CD14-positive monocyte (primary cell): ENCODE results near the gene SLC12A4. TPM values are rescaled to one million over a fixed set of nuclear protein-coding genes. Genes with fewer than 3 reads are reported as not detected.

ENCODE experiments used
- DNase-seq, 3 donors: peaks; one replicate each; pipeline ENCODE4 v3.0.0-alpha.2; 2011 to 2022
- H2AFZ ChIP-seq: 2 replicates; pipeline ENCODE4 v1.6.0; 2012; ENCODE audit warnings: mild to moderate bottlenecking, low read depth, low read length, inconsistent platforms; ENCODE audit not compliant: insufficient read depth, poor library complexity, severe bottlenecking
- H3K27ac ChIP-seq, 2 donors: 1 replicate in 1 of 2; 2 replicates in 1 of 2; pipeline ENCODE4 v1.5.1; 2012 to 2013; ENCODE audit warnings: low read length in 2 of 2, control low read depth in 1 of 2, inconsistent platforms in 1 of 2, low read depth in 1 of 2, mild to moderate bottlenecking in 1 of 2
- H3K27me3 ChIP-seq, 2 donors: one replicate each; pipeline versions ENCODE4 v1.6.0 to v1.6.1; 2011 to 2013; ENCODE audit warnings: low read length in 2 of 2; ENCODE audit not compliant: control insufficient read depth in 2 of 2, insufficient read depth in 2 of 2
- H3K36me3 ChIP-seq, 2 donors: replicated peaks in 1 of 2; 1 replicate in 1 of 2; 2 replicates in 1 of 2; pipeline versions ENCODE4 v1.5.1 to v1.6.1; 2012 to 2013; ENCODE audit warnings: low read length in 2 of 2, control low read depth in 1 of 2, inconsistent platforms in 1 of 2, mild to moderate bottlenecking in 1 of 2; ENCODE audit not compliant: insufficient read depth in 2 of 2, control insufficient read depth in 1 of 2
- H3K4me1 ChIP-seq, 2 donors: 1 replicate in 1 of 2; 2 replicates in 1 of 2; pipeline versions ENCODE4 v1.5.1 to v1.6.1; 2012 to 2013; ENCODE audit warnings: low read length in 2 of 2, control low read depth in 1 of 2, inconsistent platforms in 1 of 2, mild to moderate bottlenecking in 1 of 2, moderate library complexity in 1 of 2; ENCODE audit not compliant: insufficient read depth in 2 of 2, control insufficient read depth in 1 of 2
- H3K4me2 ChIP-seq: replicated peaks from 2 replicates; pipeline ENCODE3; 2012; ENCODE audit warnings: low read length, moderate library complexity, mild to moderate bottlenecking; ENCODE audit not compliant: poor library complexity, severe bottlenecking; ENCODE audit errors: extremely low read depth
- H3K4me3 ChIP-seq, 3 experiments: fragments of 200-600 bp in 1 of 3; sonication (generic) in 1 of 3; replicated peaks in 1 of 3; 1 replicate in 2 of 3; 2 replicates in 1 of 3; pipeline ENCODE4 v1.5.1; 2011 to 2013; ENCODE audit warnings: low read length in 3 of 3, mild to moderate bottlenecking in 3 of 3, control low read depth in 2 of 3, low read depth in 2 of 3, inconsistent platforms in 1 of 3, moderate library complexity in 1 of 3
- H3K79me2 ChIP-seq: 2 replicates; pipeline ENCODE4 v1.6.0; 2012; ENCODE audit warnings: mild to moderate bottlenecking, control low read depth, inconsistent platforms, low read length, moderate library complexity; ENCODE audit not compliant: insufficient read depth
- H3K9ac ChIP-seq: 2 replicates; pipeline ENCODE4 v1.6.0; 2017; ENCODE audit warnings: low read length, mild to moderate bottlenecking; ENCODE audit not compliant: insufficient read depth, poor library complexity, severe bottlenecking
- H3K9me3 ChIP-seq, 2 donors: replicated peaks in 1 of 2; 1 replicate in 1 of 2; 2 replicates in 1 of 2; pipeline versions ENCODE4 v1.5.1 to v1.6.1; 2012 to 2013; ENCODE audit warnings: low read length in 2 of 2, control low read depth in 1 of 2; ENCODE audit not compliant: control insufficient read depth in 1 of 2, insufficient read depth in 1 of 2
- H4K20me1 ChIP-seq: 2 replicates; pipeline ENCODE4 v1.6.0; 2012; ENCODE audit warnings: mild to moderate bottlenecking, low read length, control low read depth, moderate library complexity; ENCODE audit not compliant: insufficient read depth
- H3K27ac Mint-ChIP-seq, 7 donors: one replicate each; pipeline ENCODE4 v1.8.0; 2020; ENCODE audit warnings: mild to moderate bottlenecking in 7 of 7, mixed read lengths in 7 of 7, moderate library complexity in 6 of 7, inconsistent platforms in 2 of 7
- H3K27me3 Mint-ChIP-seq, 3 donors: one replicate each; pipeline ENCODE4 v1.8.0; 2021 to 2022; ENCODE audit warnings: low read depth in 3 of 3, mild to moderate bottlenecking in 3 of 3, mixed read lengths in 3 of 3, moderate library complexity in 3 of 3, inconsistent platforms in 1 of 3
- H3K36me3 Mint-ChIP-seq, 2 donors: one replicate each; pipeline ENCODE4 v1.8.0; 2020; ENCODE audit warnings: mixed read lengths in 2 of 2, inconsistent platforms in 1 of 2, mild to moderate bottlenecking in 1 of 2
- H3K4me1 Mint-ChIP-seq: one replicate; pipeline ENCODE4 v1.8.0; 2020; ENCODE audit warnings: mild to moderate bottlenecking, mixed read lengths
- H3K4me3 Mint-ChIP-seq, 2 donors: one replicate each; pipeline ENCODE4 v1.8.0; 2020; ENCODE audit warnings: mild to moderate bottlenecking in 2 of 2, mixed read lengths in 2 of 2, moderate library complexity in 1 of 2
- H3K9me3 Mint-ChIP-seq, 7 donors: one replicate each; pipeline ENCODE4 v1.8.0; 2020 to 2022; ENCODE audit warnings: mixed read lengths in 7 of 7, mild to moderate bottlenecking in 6 of 7, moderate library complexity in 6 of 7, inconsistent platforms in 2 of 7
- WGBS: methylation state at CpG from one replicate; pipeline ENCODE4 v1.1.5; 2013; ENCODE audit warnings: missing lambda C conversion rate; ENCODE audit not compliant: insufficient coverage; 5-methylcytosine and 5-hydroxymethylcytosine counted together
- intact Hi-C, 2 donors: fragments of 100-400 bp; cut with micrococcal nuclease; formaldehyde crosslinking; loops; one replicate each; pipeline versions ENCODE4 v1.15.0 to v1.15.1; 2023
- polyA plus RNA-seq, 3 donors: library from polyadenylated mRNA; depleted of rRNA in 1 of 3; unstranded in 2 of 3; stranded (reverse) in 1 of 3; fragments of 300-500 nt in 2 of 3; fragments of >200 nt in 1 of 3; fragmentation: Illumina TruSeq in 2 of 3; gene quantifications; 1 replicate in 2 of 3; 2 replicates in 1 of 3; pipeline ENCODE4 v1.2.3, GENCODE V29; 2012 to 2021
- TF ChIP-seq, protein P1 (sequence below): fragments of 200-600 bp; IDR thresholded peaks from one replicate; pipeline ENCODE4 v1.8.0; 2022; ENCODE audit warnings: antibody characterized with exemption, mild to moderate bottlenecking

The SLC12A4 gene
- polyA plus RNA-seq, 3 donors, result 7.3 to 57.2 (median 7.7) TPM

DNA sequence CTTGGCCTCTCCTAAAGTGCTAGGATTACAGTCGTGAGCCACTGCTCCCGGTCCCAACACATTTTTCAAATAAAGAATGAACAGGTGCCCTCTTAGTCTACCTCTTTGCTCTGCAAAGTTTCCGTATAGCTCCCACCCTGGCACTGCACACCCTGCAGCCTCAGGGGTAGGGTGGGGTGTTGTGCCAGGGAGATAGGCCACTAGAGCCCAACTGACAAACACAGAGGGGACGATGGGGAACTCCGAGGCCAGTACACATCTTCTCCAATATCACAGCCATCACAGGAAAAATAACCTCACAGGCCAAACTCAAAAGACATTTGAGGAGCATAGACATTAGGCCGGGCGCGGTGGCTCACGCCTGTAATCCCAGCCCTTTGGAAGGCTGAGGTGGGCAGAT is 2.7 kb upstream of the SLC12A4 start:
- H3K27ac Mint-ChIP-seq, result peak overlapping the region in 1 of 7 donors; percentile 26
- intact Hi-C loops, result no loop called here
- Histone ChIP-seq H3K9ac (no peak overlapping the region), H2AFZ (no peak overlapping the region), H3K4me2 (no peak overlapping the region), H3K36me3 (no peaks in the 10 kb centered on the region), H3K4me1 (peaks cover 18 to 23% of the 10 kb centered on the region in 2 donors), H3K27ac (no peak overlapping the region), H3K27me3 (no peaks in the 10 kb centered on the region), H3K79me2 (peaks cover 11% of the 10 kb centered on the region), H4K20me1 (peaks cover 17% of the 10 kb centered on the region), H3K9me3 (no peaks in the 10 kb centered on the region), H3K4me3 (no peak overlapping the region)
- DNase-seq, result no peak
- H3K4me1 Mint-ChIP-seq, result peaks cover 24% of the 10 kb centered on the region
- H3K4me3 Mint-ChIP-seq, result peak overlapping the region in 1 of 2 donors; percentile 50
- 100% methylated on average over 3 of the region's 9 CpGs for WGBS
- TF ChIP-seq, protein P1, sequence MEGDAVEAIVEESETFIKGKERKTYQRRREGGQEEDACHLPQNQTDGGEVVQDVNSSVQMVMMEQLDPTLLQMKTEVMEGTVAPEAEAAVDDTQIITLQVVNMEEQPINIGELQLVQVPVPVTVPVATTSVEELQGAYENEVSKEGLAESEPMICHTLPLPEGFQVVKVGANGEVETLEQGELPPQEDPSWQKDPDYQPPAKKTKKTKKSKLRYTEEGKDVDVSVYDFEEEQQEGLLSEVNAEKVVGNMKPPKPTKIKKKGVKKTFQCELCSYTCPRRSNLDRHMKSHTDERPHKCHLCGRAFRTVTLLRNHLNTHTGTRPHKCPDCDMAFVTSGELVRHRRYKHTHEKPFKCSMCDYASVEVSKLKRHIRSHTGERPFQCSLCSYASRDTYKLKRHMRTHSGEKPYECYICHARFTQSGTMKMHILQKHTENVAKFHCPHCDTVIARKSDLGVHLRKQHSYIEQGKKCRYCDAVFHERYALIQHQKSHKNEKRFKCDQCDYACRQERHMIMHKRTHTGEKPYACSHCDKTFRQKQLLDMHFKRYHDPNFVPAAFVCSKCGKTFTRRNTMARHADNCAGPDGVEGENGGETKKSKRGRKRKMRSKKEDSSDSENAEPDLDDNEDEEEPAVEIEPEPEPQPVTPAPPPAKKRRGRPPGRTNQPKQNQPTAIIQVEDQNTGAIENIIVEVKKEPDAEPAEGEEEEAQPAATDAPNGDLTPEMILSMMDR, result no peak
- H3K27me3 Mint-ChIP-seq, result peaks cover 5 to 11% (median 9%) of the 10 kb centered on the region in 3 donors
- no peaks in the 10 kb centered on the region for H3K9me3 Mint-ChIP-seq
- H3K36me3 Mint-ChIP-seq, result no peaks in the 10 kb centered on the region

DNA sequence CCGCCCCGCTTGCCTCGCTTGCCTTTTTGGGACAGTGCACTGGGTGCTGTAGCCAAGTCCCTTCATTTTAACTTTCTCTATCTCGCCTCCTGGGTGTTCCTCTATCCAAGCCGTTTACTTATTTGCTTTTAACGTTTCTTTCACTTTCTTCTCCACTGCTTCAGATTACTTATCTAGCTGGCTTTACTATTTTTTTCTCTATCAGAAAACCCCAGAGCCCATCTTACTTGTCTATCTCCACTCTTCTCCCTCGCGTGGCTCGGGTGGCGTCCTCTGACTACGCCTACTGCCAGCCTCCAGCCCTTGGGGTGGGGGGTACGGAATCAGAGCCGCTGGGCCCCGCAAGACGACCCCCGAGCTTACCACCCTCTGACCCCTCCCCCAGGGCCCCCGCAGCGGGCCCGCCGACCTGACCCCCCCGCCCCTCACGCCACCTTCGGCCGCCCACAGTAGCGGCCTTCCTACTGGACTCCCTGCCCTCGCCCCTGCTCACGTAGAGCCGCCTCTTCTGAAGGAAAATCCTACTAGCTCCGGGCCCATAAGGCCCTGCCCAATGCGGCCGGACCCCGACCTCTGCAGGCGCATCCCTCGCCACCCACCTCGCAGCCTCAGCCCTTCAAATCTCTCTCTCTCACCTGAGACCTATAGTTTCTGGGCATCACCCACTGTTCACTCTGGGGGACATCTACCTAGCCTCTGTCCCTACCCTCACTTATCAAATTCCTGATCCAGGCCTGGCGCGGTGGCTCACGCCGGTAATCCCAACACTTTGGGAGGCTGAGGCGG is 1.0 kb upstream of the SLC12A4 start:
- H3K4me3 Mint-ChIP-seq, result peak overlapping the region; percentile 98 to 99
- Histone ChIP-seq H3K9me3 (no peaks in the 10 kb centered on the region), H2AFZ (peak overlapping the region; percentile 93), H3K79me2 (peaks cover 18% of the 10 kb centered on the region), H3K27ac (peak overlapping the region in 1 of 2 donors; percentile 63), H3K9ac (peak overlapping the region; percentile 79), H3K4me2 (peak overlapping the region; percentile 90), H3K27me3 (no peaks in the 10 kb centered on the region), H4K20me1 (peaks cover 34% of the 10 kb centered on the region), H3K4me1 (peaks cover 18 to 24% of the 10 kb centered on the region in 2 donors), H3K36me3 (no peaks in the 10 kb centered on the region), H3K4me3 (peak overlapping the region; percentile 83 to 91 (median 91))
- H3K27ac Mint-ChIP-seq, result peak overlapping the region in 6 of 7 donors; percentile 28 to 82 (median 58)
- WGBS, result 50% methylated on average over 32 of the region's 40 CpGs
- intact Hi-C loops, result no loop called here
- no peaks in the 10 kb centered on the region for H3K9me3 Mint-ChIP-seq
- H3K27me3 Mint-ChIP-seq, result peaks cover 5 to 6% (median 6%) of the 10 kb centered on the region in 3 donors
- peak in 1 of 3 donors; percentile 6 for DNase-seq
- H3K36me3 Mint-ChIP-seq, result peaks cover 0 to 10% of the 10 kb centered on the region in 2 donors
- H3K4me1 Mint-ChIP-seq, result peaks cover 26% of the 10 kb centered on the region
- TF ChIP-seq, protein P1, result no peak
